ENCODE data around the gene IFNW1.
"Not testable (repeated sequence)": the region's sequence is repeated elsewhere in the genome, so short reads cannot be mapped to it uniquely, and the experiment has no call there.

IFNW1 gene

DNA sequence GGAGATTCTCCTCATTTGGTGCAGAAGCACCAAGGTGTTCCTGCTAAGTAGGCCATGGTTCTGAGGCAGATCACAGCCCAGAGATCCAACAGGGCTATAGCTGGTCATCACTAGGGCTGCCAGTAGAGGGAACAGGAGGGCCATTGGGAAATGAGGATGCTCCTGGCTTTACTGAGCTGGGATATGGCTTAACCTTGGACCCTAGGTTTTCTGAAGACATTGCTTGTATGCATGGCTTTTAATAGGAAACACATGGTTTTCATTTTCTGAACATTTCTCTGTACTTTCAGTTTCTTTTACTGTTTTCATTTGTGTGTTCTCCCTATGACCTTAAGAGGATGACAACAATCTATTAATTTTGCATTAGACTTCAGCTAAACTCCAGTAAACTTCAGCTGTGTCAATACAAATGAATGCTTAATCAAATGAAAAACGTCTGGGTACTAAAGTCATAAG is at the start of gene IFNW1:
TSS of gene IFNW1 (minus strand) at position 406 of the 456 bp plus-strand sequence. CDS start at position 144, 262 bp downstream.
- no peak for DNase-seq (ENCODE audit: extremely low read depth in 1 of 2, low read depth in 1 of 2)

DNA sequence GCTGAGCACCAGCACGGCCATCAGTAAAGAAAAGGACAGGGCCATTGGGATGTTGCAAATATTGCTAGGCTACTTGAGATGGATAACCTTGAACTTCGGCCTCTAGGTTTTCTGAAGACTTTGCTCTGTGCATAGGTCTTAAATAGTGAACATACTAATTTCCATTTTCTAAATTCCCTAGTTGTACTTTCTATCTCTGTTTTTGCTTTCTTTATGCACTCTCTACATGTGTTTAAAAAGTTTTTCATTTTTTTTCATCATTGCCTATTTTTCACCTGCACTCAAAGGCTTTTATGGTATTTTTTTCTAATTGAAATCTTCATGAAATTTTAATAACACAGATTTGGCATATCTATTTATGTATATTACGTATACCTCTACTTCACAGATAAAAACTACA is 45.9 kb upstream of the IFNW1 start, which contains the start of gene IFNA4:
TSS of gene IFNA4 (minus strand) at position 101 of the 400 bp plus-strand sequence. CDS start at position 45, 56 bp downstream.
- not testable (repeated sequence) for DNase-seq (ENCODE audit: extremely low read depth in 1 of 2, low read depth in 1 of 2)

DNA sequence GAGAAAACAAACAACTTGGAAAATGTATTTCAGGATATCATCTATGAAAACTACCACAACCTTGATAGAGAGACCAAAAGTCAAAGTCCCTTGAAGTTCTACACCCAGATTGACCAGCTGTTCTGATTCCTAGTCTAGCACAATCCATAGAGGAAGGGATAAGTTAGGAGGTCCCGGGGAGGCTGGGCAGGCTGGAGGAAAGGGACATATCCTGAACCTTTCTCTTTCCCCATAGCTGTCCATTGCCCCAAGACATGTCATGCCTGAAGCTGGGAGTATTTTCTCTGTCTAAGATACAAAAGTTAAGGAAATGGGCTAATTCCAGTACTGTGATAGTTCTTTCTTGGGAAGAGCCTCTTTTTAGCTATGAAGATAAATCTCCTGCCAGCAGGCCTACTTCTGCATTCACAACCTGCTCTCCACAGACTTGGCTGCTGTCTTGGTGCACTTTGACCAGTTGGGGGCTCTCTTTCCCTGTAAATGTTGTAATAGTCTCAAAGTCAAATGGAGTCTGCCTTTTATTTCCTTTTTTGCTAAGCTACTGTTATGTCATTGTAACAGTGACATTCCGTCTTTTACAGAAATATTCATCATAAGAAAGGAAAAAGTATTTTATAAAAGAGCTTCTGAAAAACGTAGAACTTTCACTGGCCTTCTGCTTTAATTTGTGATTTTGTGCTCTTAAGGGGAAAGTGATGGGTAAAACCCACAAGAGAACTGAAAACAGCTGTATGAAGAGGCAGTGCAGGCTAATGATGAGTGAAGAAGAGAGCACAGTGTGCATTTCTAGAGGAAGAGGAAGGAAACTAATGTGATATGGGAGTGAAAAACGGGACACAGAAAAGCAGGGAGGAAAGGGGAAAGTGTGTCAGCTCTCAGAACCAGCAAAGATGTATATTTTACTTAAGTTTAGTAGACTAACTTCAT is 41.4 kb upstream of the IFNW1 start:
- DNase-seq (ENCODE audit: extremely low read depth in 1 of 2, low read depth in 1 of 2): not testable (repeated sequence)

DNA sequence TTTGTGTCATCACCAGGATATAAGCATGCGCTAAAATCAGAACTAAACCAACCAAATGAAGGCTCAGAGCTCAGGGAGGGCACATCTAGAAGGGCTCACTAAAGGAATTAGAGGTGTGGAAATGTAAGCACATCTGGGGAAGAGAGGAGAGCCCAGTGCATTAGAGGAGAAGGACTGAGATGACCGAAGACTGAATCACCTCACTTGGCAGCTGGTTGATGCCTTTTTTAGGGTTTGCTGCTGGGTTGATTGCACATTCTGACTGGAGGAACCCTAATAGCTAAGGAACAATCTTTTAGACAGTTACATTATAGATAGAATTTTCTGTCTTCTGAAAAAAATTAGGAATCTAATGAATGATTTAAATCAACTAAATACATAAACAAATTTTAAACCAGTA is 33.0 kb upstream of the IFNW1 start:
- no peak for DNase-seq (ENCODE audit: extremely low read depth in 1 of 2, low read depth in 1 of 2)

DNA sequence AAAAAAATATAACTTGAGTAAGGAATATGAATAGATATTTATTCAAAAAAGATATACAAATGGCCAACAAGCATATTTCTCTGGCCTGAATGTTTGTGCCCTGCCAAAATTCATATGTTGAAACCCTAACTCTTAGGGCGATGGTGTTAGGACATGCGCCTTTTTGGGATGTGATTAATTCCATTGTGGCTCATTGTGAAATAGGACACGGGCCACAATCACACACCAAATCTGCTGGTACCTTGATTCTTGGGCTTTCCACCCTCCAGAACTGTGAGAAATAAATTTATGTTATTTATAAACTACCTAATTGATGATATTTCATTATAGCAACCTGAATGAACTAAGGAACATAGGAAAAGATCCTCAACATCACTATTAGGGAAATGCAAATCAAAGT is 30.5 kb upstream of the IFNW1 start:
- no peak for DNase-seq (ENCODE audit: extremely low read depth in 1 of 2, low read depth in 1 of 2)

DNA sequence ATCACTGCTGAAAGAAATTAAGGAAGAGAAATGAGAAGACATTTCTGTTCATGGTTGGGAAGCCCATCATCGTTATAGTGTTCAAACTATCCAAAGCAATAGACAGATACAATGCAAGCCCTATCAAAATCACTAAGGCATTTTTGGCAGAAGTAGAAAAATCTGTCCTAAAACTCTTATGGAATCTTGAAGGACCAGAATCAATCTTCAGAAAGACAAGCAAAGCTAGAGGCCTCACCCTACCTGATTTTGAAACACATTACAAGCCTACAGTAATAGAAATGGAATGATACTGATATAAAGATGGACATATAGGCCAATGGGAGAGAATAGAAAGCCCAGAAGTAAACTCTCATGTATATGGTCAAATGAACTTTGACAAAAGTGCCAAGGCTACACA is 29.7 kb upstream of the IFNW1 start:
- DNase-seq (ENCODE audit: extremely low read depth in 1 of 2, low read depth in 1 of 2): no peak

DNA sequence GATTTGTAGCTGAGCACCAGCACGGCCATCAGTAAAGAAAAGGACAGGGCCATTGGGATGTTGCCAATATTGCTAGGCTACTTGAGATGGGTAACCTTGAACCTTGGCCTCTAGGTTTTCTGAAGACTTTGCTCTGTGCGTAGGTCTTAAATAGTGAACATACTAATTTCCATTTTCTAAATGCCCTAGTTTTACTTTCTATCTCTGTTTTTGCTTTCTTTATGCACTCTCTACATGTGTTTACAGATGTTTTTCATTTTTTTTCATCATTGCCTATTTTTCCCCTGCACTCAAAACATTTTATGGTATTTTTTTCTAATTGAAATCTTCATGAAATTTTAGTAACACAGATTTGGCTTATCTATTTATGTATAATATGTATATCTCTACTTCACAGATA is 24.9 kb upstream of the IFNW1 start, which contains the start of gene IFNA21:
TSS of gene IFNA21 (minus strand) at position 101 of the 400 bp plus-strand sequence. CDS start at position 53, 48 bp downstream.
- not testable (repeated sequence) for DNase-seq (ENCODE audit: extremely low read depth in 1 of 2, low read depth in 1 of 2)

DNA sequence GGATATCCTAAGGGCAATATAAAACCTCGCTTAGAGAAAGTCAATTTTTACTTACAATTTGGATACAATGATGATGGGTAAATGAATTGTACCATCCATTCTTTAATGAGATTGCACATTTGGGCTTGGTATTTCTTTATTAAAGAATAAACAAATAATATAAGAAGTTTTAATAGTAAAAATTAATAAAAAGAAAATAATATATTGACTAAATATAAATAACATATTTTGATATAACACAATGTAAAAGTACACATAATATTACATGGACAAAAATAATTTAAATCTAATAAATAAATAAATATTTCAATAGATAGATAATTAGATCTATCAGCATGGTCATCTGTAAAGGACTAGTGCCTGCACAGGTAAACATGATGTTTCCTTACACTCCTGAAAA is 23.9 kb upstream of the IFNW1 start:
- no peak for DNase-seq (ENCODE audit: extremely low read depth in 1 of 2, low read depth in 1 of 2)

DNA sequence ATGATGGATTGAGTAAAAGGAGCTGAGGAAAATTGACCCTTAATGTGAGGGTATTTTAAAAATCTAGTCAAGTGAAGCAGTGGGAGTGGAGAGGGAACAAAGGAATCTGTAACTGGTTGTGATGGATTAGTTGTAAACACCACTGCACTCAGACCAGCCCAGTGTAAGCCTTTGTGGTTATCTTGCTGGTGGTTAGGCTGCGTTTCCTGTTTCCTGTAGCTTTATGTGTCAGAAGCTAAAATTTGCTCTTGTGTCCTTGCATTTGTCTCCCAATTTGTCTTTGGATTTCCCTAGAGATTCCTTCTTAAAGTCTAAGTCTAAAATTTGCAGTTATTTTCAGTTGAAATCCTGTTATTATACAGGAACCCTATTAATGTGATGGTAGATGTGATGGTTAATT is 18.5 kb upstream of the IFNW1 start:
- no peak for DNase-seq (ENCODE audit: extremely low read depth in 1 of 2, low read depth in 1 of 2)

DNA sequence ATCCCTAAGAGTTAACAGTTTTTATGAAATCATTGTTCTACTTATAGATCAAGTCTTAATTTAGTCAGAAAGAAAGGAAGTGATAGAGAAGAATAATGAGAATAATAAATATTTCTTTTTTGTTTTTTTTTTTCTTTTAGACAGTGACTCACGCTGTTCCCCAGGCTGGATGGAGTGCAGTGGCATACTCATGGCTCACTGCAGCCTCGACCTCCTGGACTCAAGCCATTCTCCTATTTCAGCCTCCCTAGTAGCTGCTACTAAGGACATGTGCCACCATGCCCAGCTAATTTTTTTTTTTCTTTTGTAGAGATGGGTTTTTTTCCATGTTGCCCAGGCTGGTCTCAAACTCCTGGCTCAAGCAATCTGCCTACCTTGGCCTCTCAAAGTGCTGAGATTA is 13.9 kb upstream of the IFNW1 start:
- DNase-seq (ENCODE audit: extremely low read depth in 1 of 2, low read depth in 1 of 2): no peak

DNA sequence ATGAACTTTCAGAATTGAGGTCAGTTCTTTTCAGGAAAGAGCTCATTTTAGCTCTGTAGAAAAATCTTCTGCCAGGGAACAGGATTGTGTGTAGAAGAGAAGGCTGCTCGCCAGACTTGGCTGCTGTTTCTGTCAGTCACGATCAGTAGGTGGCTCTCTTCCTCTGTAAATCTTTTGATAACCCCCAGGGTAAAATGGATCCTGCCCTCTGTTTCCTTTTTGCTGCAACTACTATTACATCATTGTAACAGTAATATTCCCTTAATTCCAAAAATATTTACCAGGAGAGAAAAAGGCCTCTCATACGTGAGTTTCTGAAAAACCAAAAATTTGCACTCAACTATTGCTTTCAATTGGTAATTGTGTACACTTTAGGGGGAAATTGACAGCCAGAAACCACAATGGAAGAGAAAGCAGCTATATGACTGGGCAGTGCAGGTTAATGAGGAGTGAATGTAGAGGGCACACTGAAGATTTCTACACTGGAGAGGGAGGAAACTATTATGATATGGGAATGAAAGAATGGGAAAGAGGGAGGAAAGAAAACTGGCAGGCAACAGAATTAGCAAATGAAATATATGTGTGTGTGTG is 12.5 kb upstream of the IFNW1 start:
- no peak for DNase-seq (ENCODE audit: extremely low read depth in 1 of 2, low read depth in 1 of 2)

DNA sequence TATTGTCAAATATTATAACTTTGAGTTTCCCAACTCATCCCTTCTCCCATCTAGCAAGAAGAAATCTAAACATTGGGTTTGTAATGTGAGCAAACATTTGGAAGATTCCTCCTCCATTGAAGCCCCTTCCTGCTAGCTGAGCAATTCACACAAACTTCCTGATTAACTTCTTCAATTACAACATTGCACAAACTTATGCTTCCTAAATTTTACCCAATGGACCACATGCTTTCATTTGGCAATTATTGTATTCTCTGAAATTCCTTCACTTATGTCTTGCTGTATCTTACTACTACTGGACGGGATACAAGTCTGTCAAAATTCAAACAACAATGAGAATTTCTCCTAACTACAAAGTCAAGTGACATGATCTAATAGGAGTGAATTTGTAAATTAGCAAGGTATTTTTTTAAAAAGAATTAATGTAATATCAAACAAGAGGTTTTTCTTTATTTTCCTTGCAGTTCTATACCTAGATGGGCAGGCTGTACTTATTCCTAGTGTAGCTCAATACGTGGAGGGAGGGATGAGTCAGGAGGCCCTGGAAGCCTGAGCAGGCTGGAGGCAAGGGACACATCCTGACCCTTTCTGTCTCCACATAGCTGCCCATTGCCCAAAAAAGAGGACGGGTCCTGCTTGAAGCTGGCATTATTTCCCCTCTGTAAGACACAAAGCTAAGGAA is 11.8 kb upstream of the IFNW1 start:
- no peak for DNase-seq (ENCODE audit: extremely low read depth in 1 of 2, low read depth in 1 of 2)

DNA sequence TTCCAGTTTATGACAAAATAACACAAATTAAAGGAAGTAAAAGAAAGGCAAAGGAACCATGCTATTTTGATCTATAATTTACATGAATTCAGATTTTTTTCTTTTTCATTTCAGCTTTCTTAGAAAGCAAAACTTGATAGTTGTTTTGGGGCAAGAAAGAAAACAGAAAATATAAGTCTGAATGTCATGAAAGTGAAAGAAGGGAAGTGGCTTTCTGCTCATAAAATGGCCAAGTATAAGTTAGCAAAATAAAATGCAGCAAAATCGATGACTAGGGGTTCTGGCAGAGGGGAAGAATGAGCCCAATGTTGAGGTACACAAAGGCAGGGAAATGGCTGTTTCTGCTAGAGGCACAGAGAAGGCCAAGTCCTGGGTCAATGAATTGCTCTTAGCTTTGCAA is 3.0 kb upstream of the IFNW1 start:
- no peak for DNase-seq (ENCODE audit: extremely low read depth in 1 of 2, low read depth in 1 of 2)

DNA sequence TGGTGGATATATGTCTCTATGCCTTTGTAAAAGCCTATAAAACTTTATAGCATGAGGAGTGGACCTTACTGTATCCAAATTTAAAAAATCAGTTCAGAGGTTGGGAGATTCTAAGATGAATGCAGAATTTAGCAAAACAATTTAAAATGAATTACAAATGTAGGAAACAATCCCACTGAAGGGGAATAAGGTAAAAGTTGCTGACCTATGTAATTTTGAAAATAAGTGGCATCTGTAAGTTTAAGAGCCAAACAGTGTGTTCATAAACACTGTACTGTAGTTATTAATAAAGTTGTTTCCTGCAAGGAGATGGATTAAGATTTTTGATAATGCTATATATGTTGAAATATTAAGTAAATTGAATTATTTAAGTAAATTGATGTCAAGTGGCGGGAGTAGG is 4.6 kb downstream of the IFNW1 start:
- DNase-seq (ENCODE audit: extremely low read depth in 1 of 2, low read depth in 1 of 2): no peak

DNA sequence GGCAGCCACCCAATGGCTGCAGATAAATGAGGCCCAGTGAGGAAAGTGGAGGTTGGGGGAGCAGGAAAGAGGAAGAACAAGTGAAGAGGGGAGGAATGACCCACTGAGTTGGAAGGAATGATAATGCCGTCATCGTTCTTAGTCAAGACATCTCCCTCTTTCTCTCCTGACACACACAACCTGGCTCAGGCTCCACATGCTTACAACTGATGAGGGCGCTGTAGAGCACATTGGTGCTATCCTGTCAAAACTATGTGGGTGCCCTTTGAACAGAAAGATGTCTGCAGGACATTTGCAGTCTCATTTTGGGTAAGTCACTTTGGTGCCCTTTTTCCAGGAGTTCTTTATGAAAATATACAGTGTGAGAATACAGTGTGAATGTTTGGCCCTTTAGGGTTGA is 5.9 kb downstream of the IFNW1 start:
- no peak for DNase-seq (ENCODE audit: extremely low read depth in 1 of 2, low read depth in 1 of 2)

DNA sequence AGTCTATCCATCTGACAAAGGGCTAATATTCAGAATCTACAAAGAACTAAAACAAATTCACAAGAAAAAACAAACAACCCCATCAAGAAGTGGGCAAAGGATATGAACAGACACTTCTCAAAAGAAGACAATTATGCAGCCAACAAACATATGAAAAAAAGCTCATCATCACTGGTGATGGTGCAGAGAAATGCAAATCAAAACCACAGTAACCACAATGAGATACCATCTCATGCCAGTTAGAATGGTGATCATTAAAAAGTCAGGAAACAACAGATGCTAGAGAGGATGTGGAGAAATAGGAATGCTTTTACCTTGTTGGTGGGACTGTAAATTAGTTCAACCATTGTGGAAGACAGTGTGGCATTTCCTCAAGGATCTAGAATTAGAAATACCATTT is 13.4 kb downstream of the IFNW1 start:
- DNase-seq (ENCODE audit: extremely low read depth in 1 of 2, low read depth in 1 of 2): not testable (repeated sequence)

DNA sequence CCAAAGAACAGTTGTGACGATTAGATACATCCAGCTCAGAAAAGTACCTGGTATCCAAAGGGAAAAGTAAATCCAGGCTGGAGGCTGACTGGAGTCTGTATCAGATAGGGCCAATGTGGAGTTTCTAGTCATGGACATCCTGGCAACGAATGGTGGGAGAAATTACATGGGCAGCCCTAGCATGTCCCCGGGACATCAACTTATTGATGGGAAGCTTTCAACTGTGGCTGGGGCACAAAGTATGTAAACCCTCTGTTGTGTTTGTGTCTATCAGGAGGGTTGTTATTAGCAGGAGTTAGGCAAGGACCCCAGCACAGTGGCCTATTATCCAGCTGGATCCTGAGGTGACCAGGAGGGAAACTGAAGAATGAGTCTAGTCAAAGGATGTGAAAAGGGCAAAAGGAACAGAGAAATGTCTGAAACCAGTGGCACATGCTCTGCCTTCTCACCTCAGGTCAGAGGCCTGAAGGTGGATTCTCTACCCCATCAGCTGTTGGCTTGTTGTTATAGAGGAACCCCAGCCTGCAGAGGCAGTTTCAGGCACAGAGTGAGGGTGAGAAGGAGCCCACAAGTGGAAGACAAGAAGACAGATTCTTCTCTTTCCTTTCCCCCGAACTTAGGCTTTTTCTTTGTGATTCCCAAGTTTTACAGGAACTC is 19.9 kb downstream of the IFNW1 start:
- no peak for DNase-seq (ENCODE audit: extremely low read depth in 1 of 2, low read depth in 1 of 2)

DNA sequence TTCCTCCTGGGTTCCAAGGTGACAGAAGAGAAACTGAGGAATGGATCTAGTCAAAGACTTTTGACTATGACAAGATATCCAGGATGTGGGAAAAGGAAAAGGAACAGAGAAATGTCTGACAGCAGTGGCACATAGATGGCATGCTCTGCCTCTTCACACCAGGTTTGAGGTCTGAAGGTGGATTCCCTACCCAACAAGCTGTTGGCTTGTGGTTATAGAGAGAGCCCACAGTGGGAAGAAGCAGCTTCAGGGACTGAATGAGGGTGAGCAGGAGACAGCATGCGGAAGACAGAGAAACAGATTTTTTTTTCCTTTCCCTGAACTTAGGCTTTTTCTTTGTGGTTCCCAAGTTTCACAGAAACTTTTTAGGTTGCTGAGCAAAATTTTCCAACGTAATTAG is 20.6 kb downstream of the IFNW1 start:
- DNase-seq (ENCODE audit: extremely low read depth in 1 of 2, low read depth in 1 of 2): no peak

DNA sequence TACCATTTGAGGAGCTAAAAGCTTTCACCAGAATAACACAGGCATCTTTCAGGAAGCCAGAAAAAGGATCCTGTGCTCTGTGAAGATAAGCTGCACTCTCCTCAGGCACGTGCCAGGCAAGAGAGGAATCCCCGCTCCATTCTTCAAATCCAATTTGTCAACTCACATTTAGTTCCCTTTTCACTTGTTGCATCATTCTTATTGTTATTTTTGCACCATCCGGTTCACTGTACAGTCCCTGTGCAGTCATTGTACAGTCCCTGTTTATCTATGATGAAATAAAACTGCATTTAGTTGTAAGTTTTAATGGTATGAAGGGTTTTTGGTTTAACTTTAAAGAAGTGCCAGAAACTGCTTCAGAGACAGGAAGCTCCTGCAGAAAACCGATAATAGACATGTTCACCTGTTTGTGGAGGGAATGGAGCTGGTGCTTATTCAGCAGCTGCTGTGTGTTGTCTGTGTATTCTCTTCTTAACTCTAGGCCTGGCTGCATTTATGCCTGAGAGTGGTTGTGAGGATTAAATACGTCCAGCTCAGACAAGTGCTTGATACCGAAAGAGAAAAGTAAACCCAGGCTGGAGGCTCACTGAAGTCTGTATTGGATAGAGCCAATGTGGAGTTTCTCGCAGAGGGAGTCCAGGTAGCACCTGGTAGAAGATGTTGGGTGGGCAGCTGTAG is 22.4 kb downstream of the IFNW1 start:
- DNase-seq (ENCODE audit: extremely low read depth in 1 of 2, low read depth in 1 of 2): no peak

DNA sequence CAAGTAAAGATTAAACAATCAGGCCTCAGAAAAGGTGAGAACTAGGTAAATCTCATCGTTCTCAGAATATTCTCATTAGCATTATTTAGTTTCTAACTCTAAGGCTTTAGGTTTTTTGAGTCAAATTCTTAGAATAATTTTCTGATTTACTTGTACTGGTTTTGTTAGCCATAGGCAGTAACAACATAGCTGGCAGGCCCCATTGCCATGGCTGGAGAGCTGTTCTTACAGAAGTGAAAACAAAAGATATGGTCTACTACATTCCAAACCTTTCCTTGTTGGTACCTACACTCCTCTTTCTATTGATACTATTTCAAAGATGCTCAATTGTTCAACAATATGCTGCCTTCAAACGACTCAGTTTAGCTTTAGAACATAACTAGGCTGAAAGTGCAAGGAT is 27.3 kb downstream of the IFNW1 start:
- no peak for DNase-seq (ENCODE audit: extremely low read depth in 1 of 2, low read depth in 1 of 2)
